Pons (tissue), 1 donor: Measurements from ENCODE around the gene CYS1.
"Not testable (repeated sequence)": the region's sequence is repeated elsewhere in the genome, so short reads cannot be mapped to it uniquely, and the experiment has no call there.

ENCODE experiments used
- DNase-seq: peaks from one replicate; pipeline ENCODE4 v3.0.0-alpha.2; 2016; ENCODE audit warnings: low spot score

Gene CYS1

DNA sequence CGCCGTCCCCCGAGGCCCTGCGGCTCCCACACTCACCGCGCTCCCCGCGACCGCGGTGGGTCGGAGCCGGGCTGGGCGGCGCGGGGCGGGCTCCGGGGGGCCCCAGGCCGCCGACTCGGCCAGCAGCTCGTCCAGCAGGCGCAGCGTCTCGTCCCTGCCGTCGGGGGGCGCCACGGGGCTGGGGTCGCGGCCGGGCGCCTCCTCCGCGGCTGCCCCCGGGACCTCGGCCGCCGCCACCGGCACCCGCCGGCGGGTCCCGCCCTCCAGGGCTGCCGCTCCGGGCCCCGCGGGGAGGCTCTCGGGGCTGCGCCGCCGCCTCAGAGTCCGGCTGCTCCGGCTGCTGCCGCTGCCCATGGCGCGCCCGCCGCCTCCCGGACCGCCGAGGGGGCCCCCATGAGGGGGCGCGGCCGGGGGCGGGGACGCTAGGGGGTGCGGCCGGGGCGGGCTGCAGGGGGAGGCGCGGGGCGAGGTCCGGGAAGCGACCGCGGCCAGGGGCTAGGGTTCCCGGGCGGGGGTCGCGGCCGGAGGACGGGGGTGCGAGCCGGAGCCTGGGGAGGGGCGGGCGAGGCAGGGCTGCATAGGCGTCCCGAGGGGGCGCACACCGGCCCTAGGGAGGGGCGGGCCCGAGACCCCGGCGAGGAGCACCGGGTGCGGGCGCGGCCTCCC is at the start of gene CYS1:
TSS of gene CYS1 (minus strand) at position 542 of the 666 bp plus-strand sequence. CDS start at position 354, 188 bp downstream.
- DNase-seq = no peak

DNA sequence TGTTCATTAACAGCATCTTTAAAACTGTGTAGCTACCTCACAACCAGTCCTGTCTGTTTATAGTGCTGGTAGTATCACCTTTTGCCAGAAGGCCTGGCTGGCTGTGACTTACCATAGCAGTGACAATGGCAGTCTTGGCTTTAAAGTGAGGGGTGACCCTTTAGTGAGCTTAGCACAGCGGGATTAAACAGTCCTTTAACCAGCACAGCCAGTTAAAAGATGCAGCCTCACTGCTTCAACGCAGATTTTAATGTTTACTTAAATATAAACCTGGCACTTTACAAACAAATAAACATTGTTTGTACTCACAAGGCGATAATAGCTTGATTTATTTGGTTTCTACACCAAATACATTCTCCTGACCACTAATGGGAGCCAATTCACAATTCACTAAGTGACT is 49.3 kb upstream of the CYS1 start:
- no peak for DNase-seq

DNA sequence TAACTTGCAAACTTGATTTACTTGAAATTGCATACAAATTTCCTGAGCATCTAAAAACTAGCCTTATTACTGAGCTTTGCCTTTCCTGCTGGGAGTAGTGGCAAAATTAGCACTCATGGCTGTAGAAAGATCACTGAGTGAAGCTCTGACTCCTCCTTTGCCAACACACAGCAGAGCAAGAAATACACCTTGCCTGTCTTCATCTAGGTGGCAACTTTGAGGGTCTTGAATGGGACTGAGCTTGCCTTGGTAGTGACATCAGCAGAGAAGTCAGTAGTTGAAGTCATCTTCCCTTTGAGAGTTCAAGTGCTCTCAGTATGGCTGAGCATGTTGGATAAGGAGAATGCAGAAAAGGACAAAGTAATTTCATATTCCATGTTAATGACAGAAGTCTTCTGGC is 48.2 kb upstream of the CYS1 start:
- DNase-seq = no peak

DNA sequence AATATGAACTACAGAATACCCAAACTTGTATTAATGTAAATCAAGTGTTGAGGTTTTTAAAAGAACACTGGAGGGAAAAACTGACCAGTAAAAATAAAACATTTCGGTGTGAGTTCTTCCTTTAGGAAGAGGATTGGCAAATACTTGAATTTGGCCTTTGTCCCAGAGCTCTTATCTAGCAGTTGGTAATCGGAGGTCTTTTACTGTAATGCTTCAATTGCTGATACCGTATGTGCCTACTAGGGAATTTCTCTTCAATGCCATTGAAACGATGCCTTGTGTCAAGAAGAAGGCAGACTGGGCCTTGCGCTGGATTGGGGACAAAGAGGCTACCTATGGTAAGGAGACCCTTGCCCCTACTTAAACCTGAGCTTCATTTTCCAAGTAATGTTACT is 46.4 kb upstream of the CYS1 start:
- DNase-seq = no peak

DNA sequence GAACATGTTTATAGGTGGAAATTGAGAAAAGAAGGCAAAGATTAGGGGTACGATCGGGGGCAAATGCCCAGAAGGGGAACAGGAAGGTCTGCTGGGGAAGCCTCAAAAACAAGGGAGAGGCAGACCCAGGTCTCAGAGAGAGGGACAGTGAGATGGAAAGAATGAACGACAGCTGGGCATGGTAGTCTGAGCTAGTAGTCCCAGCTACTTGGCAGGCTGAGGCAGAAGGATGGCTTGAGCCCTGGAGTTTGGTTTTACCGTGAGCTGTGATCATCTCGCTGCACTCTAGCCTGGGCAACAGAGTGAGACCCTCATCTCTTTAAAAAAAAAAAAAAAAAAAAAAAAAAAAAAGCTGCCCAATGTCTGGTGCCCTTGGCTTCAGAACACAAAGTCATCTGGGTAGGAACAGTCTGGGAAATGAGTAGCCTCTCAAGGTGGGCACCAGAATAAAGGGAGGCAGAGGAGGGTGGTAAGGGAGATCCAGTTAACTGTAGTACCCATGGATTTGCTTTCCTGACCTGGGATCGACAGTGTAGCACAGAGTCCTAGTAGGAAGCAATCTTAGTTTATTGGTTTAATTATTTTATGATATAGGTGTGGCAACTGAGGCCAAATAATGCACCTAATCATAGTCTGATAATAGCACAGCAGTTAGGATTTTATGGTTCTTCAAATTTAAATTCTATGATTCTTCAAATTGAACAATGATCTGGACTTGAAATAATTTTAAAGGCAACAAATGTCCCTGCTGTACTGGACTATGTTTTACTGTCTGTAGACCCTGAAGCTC is 45.8 kb upstream of the CYS1 start:
- DNase-seq = no peak

DNA sequence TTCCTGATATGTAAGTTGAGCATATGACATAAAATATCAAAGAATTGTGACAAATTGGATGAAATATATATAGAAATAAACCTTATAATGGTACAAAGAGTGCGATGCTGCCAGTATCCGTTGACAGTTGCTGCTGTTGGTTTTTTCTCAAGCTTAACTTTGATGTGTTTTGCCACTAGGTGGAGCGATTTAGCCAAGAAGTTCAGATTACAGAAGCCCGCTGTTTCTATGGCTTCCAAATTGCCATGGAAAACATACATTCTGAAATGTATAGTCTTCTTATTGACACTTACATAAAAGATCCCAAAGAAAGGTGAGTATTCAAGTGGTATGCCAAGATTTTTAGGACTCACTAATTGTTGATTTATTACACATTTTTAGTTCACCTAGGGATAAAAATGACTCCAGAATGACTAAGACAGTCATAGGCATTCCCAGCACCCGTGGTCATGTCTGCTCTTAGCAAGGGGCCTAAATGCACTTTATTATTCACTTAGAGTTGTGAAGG is 44.4 kb upstream of the CYS1 start:
- peak; percentile 80 for DNase-seq

DNA sequence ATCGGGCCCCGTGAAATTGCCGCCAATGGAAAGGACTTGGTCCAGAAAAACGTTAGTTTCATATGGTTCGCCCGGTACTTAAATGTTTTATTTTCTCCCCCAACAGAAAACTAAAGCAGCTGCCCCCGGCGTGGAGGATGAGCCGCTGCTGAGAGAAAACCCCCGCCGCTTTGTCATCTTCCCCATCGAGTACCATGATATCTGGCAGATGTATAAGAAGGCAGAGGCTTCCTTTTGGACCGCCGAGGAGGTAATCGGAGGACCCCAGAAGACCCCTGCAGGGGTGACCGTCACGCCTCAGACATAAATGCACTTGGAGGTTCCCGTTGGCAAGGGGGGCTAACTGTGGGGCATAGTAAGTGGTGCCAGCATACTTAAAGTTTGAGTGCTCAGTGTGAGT is 43.1 kb upstream of the CYS1 start:
- no peak for DNase-seq

DNA sequence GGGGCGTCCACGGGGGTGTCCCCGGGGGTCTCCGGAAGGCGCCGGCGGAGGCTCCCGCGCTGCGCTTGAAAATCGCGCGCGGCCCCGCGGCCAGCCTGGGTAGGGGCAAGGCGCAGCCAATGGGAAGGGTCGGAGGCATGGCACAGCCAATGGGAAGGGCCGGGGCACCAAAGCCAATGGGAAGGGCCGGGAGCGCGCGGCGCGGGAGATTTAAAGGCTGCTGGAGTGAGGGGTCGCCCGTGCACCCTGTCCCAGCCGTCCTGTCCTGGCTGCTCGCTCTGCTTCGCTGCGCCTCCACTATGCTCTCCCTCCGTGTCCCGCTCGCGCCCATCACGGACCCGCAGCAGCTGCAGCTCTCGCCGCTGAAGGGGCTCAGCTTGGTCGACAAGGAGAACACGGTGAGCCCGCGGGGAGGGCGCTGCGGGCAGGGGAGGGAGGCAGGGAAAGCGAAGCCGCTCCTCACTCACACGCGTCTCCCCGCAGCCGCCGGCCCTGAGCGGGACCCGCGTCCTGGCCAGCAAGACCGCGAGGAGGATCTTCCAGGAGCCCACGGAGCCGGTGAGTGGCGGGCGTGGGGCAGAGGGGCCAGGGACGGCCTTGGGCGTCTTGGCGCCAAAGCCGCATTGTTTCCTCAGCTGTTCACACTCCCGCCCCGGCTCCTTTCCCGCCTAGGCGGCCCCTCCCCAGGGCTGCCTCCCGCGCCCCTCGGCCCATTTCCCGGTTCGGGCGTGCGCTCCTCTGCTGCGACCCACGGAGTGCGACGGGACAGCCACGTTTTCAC is 42.5 kb upstream of the CYS1 start, which contains the start of gene RRM2:
TSS of gene RRM2 (plus strand) at position 240 of the 781 bp plus-strand sequence. CDS start at position 300, 60 bp downstream.
- peak; percentile 91 for DNase-seq

- DNase-seq = no peak
Measured at GRCh38 chr2:10120877-10121574, 40.8 kb upstream of the CYS1 start.

DNA sequence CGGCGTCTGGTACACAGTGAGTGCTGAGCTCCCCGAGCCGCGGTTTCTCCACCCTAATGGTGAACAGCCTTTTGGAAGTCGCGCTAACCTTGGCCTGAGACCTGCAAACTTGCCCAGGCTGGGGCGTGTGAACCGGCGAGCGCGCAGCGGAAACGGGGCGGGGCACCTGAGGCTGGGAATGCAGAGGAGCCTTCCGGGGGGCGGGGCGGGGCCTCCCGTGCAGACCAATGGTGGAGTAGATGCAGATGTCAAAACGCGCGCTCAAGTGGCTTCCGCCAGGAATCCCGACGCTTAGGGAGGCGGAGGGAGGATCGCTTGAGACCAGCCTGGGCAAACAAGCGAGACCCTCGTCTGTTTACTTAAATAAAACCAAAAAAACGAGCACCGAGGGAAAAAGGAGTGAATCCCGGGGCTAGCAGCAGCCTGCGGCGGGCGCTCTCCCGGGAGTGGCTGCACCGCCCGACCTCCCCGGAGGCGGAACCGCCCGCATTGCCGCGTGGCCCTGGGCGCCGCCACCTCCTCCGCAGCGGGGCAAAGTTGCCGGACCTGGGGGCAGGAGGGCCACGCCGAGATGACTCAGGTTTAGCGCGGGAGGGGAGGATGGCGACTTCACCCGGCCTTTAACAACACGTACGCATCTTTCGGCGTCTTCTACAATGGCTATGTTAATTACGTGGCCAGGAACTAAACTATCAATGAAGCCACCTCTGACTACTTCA is 40.1 kb upstream of the CYS1 start:
- DNase-seq = peak; percentile 67

DNA sequence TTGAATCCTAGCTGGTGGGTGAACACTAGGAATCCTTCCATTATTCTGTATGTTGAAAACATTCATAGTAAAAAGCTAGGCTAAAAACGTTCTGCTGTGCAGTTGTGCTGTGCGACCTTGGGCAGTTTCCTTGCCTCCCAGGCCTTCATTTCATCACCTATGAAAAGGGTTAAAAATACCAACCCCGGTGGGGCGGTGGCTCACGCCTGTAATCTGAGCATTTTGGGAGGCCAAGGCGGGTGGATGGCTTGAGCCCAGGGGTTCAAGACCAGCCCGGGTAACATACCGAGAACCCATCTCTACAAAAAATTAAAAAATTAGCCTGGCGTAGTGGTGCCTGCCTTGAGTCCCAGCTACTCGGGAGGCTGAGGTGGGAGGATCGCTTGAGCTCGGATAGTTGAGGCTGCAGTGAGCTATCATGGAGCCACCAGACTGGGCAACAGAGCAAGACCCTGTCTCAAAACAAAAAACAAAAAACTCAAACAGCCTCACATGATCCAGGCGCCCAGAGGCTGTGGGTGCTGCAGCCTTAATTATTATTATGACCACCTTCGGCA is 39.5 kb upstream of the CYS1 start:
- no peak for DNase-seq

DNA sequence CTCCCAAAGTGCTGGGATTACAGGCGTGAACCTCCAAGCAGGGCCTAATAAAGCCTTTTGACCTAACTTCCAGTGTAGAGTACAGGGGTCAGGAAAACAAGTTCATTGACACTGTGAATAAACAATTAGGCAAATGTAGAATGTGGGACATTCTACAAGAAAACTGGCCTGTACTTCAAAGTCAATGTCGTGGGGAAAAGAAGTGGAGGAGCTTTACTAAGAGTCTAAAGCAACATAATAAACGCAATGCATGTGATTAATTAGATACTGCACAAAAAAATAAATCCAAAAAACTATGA is 38.8 kb upstream of the CYS1 start:
- no peak for DNase-seq

GRCh38 chr2:10109311-10109710 is 29.1 kb upstream of the CYS1 start:
- no peak for DNase-seq

DNA sequence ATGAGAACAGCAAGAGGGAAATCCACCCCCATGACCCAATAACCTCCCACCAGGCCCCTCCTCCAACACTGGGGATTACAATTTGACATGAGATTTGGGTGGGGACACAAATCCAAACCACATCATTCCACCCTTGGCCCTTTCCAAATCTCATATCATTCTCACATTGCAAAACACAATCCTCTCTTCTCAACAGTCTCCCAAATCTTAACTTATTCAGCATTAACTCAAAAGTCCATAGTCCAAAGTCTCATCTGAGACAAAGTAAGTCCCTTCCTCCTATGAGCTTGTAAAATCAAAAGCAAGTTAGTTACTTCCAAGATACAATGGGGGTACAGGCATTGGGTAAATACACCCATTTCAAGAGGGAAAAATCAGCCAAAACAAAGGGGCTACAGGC is 24.7 kb upstream of the CYS1 start:
- DNase-seq = not testable (repeated sequence)

GRCh38 chr2:10103179-10103578 is 23.0 kb upstream of the CYS1 start:
- DNase-seq = no peak

DNA sequence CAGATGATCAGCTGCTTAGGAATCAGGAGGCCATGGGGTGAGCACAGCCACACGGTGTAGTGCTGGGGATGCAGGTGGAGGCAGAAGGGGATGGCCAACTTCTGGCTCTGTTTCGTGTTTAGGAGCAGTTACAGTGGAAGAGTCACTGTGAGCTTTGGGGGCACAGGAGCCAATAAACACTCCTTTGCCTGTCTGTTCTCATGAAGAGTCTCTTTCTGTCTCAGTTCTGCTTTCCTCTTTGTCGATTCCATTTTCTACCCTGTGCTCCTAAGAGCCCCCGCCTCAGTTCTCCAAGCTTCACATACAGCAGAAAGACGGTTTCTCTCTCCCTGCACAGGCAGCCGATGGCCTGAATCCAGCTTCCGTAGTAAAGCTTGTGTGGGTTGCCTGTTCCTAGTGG is 21.3 kb upstream of the CYS1 start:
- DNase-seq = no peak

GRCh38 chr2:10097352-10098148 is 17.3 kb upstream of the CYS1 start:
- peak; percentile 33 for DNase-seq

GRCh38 chr2:10096641-10097040 is 16.4 kb upstream of the CYS1 start:
- no peak for DNase-seq

- DNase-seq = no peak
Measured at GRCh38 chr2:10095175-10095574, 15.0 kb upstream of the CYS1 start.

DNA sequence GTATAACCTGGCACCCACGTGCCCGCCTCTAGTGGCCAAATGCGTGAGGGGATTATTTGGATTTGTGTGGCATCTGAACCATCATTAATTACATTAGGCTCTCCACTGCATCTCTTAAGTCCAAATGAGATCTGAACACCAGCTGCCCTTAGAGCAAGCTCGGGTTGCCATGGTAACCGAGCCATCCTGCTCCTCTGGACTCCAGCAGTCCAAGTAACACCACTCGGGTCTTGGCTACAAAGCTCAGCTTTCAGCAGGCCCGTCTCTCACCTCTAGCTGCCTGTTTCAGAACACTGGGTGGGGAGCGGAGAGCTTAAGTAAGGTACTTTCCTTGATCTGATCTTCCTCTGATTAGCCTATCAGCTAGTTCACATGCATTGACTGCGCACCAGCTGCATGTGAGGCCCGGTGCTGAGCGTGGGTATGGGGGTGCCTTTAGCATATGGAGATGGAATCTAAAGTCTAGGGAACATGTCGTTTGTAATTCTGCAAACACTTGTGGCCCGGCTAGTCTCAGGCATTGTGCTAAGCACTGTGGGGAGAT is 14.1 kb upstream of the CYS1 start:
- DNase-seq = no peak
